Right renal cortex interstitium (tissue), 3 donors: Measurements from ENCODE around the gene FASTK. TPM values are rescaled to one million over a fixed set of nuclear protein-coding genes. Genes with fewer than 3 reads are reported as not detected.
A peak's percentile ranks its signal among the peaks of the same experiment; 100 is the strongest.

Experiments
- DNase-seq, 3 donors: peaks; one replicate each; pipeline ENCODE4 v3.0.0-alpha.2; 2013; ENCODE audit warnings: low read depth in 3 of 3, low spot score in 2 of 3
- polyA plus RNA-seq, 3 donors: library from polyadenylated mRNA; unstranded; fragments of 120-200 nt; gene quantifications; one replicate each; pipeline ENCODE4 v1.2.1, GENCODE V29; 2013; ENCODE audit not compliant: insufficient read length in 3 of 3

Gene FASTK
- polyA plus RNA-seq, 3 donors, result 44.2 to 50.8 (median 44.9) TPM

DNA sequence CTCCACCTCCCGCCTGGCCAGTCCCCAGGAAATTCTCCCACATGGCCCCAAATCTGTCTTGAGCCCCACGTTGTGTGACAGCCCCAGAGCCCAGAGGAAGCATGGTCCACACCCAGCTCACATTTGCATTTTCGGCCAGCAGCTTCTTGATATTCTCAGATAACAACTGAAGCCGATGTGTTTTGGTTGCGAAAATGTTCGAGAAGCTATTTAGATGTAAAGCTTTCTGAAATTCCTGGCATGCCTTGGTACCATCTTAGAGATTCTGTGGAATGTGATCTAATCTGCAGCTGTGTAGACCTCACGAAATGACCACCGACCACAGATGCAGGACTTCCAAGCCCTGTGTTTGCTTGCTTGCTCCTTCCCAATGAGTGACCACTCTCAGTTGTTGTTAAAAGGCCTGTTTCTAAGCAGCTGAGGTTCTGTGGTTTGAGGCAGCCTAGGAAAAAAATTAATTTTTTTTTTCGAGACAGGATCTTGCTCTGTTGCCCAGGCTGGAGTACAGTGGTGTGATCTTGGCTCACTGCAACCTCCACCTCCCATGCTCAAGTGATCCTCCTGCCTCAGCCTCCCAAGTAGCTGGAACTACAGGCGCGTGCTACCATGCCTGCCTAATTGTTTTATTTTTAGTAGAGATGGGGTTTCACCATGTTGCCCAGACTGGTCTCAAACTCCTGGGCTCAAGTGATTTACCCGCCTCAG is 12.4 kb downstream of the FASTK start:
- DNase-seq, result no peak

DNA sequence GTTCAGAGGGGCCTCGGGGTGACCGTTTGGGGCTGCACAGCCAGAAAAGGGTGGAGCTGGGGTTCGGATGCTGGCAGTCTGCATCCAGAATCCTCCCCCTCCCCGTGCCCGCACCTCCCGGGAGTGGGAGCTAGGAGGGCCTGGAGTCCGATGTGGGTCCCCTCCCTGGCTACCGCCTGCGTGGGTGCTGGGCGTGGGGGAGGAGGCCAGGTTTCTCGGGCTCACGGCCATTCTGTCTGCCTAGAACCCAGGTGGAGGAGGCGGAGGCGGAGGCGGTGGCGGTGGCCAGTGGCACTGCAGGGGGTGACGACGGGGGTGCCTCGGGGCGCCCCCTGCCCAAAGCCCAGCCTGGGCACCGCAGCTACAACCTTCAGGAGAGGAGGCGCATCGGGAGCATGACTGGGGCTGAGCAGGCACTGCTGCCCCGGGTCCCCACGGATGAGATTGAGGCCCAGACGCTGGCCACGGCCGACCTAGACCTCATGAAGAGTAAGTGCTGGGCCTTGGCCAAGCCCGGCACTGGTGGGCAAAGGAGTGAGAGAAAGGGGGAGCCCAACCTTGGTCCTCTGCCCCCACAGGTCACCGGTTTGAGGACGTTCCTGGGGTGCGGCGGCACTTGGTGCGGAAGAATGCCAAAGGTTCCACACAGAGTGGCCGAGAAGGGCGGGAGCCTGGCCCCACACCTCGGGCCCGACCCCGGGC is 14.2 kb downstream of the FASTK start:
- no peak for DNase-seq

DNA sequence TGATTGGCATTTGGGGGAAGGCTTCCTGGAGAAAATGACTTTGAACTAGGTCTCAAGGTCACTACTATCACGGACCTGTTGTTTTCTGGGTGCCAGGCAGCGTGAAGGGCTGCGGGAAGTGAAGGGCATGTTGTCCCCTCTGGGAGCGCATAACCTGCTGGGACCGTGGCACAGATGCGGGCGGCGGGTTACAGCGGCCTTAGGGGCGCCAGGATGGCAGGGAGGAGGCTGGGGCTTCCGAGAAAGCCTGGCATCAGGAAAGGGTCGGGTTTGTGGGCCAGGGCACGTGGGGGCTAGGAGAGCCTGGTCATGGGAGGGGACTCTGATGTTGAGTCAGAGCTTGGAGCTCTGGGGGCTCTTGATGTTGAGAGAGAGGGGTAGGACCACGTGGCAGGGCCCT is 15.1 kb downstream of the FASTK start:
- no peak for DNase-seq

DNA sequence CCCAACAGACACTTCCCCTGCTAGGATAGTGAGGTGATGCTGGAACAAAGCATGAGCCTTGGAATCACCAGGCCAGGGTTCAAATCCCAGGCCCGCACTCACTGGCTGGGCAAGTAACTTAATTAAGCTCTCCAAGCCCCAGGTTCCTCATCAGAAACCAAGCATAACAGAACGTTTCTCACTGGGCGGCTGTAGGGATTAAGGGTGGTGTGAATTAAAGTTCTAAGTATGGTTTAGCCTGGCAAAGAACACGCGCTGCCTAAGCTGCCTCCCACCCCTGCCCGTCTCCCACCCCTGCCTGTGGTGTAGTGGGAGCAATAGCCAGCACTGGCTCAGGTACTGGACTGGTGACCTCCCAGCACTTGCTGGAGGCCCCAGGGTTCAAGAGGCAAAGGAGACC is 15.6 kb downstream of the FASTK start:
- DNase-seq, result no peak

DNA sequence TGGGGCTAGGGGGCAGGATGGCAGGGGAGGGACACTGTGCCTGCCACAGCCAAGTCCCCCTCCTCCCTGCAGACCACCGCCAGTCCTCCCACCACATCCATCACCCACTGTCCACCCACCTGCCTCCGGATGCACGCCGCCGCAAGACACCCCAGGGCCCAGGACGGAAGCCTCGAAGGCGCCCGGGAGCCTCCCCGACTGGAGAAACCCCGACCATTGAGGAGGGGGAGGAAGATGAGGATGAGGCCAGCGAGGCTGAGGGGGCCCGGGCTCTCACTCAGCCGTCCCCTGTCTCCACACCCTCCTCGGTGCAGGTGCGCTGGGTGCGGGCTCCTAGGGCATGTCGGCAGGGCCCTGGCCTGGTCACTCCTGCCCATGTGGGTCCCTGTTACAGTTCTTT is 16.2 kb downstream of the FASTK start:
- no peak for DNase-seq

DNA sequence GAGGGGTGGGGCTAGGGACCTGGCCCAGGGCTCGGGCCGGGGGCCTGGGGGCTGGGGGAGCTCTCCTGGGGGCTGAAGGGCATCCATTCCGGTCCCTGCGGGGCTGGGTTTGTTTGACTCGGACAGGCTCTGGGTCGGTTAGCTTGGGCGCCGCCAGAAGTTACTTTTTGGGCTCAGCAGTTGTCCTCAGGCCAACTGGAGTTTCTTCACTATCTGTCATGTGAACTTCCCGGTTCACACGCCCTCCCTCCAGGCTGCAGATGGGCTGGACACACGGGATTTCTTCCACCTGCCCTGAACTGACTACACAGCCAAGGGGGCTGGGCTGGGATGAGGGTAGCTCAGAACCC is 17.4 kb downstream of the FASTK start:
- DNase-seq, result no peak

DNA sequence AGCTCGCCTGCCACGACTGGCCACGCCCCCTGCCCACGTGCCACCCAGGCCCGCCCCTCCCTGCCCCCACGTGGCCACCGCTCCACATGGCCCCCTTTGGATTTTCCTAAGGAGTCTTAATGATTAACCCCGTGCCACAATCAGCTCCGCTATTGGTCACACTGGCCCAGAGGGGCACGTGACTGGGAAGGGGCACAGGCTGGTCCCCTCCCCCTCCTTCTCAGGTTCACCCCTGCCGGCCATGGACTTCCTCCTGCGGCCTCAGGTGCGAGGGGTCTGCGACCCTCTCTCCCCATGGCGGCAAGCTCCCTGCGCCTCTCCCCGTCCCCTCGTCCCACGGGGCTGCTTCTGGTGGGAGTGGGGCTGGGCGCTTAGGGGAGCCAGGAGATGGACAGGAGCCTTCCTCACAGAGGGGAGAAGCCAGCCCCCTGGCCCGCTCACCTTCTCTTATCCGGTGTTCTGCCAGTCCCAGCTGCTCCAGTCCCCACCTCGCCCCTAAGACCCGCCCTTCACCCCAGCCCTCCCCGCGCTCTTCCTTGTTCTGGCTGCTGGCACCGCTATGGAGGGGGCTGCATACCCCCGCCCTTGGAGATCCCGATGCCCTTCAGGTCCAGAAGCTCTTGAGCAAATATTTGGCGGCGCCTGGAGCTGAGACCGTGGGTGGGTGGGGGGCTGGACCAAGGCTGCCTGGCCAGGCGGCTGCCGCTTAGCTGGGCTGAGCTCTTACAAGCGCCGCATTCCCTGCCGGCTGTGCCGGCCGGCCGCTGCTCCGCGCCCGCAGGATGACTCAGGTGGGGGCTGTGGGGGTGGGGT is 18.0 kb downstream of the FASTK start:
- no peak for DNase-seq

DNA sequence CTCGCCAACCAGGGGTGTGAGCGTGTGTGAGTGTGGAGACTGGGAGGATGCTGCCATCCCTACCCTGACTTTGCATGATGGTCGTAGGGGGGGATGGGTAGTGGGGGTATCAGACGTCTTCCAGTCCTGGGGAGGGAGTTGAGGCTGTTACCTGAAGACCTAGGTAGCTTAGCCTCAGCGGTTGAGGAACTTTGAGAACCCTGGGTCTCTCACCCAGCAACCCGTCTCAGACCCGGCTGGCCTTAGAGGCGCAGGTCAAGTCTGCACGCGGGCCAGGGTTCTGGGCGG is 18.6 kb downstream of the FASTK start:
- no peak for DNase-seq

DNA sequence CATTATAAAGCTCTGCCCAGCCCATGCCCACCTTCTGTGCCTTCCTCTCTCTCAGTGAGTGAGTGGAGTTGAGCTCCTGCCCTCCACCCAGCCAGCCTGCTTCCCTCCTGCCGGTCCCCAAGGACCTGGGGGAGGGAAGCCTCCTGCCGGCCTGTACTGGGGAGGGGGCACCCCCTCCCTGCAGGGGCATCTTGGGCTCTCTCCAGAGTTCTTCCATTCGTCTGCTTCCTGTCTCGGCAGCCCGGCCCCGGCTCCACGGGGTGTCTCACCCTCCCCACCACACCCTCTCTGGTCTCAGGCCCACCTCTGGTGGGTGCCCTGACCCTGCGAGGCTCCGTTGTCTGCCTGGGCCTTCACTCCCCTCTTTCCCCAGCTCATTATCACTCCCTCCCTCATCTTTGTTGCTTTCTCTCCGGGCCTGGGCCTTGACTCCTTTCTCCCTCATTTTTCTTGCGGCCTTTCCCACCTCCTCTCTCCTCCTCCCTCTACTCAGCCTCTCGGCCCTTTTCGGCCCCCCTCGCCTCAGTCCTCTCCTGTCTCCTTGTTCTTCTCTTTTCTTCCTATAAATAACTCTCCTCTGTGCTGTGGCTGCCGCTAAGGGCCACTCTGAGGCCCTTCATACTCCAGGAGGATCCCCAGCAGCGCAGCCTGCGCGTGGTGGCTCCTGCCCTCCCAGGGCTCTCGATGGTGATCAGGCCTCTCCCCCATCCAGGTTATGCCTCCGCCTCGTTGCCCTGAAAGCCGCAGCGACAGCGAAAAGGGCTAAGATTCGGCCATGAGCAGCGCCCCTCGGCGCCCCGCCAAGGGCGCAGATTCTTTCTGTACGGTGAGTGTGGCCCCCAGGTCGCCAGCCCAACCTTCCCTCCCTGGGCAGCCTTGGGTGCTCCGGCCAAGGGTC is 19.1 kb downstream of the FASTK start:
- no peak for DNase-seq

DNA sequence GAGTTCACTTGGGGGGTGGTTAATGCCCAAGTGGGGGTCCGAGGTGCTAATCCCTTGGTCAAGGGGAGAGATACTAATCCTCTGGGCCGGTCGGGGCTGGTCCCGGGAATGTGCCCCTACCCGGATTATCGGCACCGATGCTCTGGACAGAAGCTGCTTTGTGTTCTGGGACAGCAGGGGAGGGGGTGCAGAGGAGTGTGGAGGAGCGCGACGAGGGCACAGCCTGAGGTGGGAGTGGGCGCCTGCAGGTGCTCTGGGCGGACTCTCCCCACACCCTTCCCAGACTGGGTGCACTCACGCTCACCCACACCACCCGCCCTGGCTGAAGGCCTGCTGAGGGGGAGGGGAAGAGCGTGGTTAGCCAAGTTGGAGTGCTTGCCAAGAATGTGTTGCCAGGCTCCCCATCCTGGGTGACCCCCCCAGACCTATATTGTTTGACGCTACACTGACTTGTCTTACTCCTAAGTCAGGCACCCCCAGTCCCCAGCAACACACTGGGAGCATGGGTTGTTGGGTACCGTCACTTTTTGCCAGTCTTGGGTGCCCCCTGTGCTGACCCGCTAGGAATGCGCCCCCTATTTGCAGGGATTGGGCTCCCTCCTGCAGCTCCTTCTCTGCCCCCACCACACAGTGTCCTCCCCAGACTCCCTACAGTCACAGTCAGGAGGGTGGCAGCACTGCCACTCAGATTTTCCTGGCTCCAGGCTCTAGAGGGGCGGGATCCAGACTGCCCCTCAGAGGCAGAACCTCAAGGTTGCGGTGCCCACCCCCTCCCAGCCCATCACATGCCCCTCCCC is 20.0 kb downstream of the FASTK start:
- no peak for DNase-seq

DNA sequence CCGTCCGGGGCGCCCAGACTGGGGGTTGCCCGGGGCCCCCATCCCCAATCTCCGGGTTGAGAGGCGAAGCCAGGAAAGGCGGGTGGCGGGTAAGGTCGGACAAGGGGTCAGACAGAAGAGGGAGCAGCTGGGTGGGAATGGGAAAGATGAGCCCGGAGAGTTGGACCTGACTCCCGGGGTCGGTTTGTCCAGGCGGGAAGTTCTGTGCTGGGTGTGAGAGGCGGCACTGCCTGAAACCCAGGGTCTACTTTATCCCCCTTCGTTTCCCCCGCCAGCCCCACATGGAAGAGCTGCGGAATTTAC is 20.5 kb downstream of the FASTK start:
- no peak for DNase-seq

DNA sequence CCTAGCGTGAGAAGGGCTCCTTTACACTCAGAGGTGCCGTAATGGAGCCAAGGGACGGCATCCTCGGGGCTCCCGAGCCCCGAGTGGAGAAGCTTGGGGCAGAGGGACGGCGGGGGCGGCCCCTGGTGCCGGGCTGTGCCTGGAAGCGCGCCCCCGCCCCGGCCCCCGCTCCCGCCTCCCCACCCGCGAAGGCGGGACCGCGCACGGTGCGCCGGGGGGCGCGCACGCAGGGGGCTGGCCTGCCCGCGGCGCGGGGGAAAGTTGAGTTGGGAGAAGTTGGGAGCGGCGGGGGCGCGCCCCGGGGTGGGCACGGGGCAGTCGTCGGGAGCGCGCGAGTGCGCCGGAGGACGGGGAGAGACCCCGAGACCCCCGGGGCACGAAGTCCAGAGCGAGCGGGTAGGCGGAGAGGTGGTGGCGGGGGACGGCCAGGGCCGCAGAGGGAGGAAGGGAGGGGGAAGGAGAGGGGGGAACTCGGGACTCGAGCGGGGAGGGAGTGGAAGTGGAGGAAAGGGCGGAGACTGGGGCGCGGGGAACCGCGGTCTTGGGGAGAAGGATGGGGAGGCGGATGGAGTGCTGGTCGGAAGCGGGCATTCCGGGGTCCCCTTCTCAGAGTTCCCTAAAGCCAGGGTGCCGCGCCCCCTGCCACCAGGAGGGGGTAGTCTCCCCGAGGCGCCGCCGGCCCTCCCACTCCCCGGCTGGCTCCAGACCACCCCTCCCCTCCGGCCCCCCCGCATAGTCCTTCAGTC is 21.1 kb downstream of the FASTK start, which contains the start of gene SLC4A2:
SLC4A2 (plus strand) TSS at position 223 of the 746 bp plus-strand sequence. CDS start 2,399 bp downstream, outside the sequence.
- DNase-seq, result no peak

DNA sequence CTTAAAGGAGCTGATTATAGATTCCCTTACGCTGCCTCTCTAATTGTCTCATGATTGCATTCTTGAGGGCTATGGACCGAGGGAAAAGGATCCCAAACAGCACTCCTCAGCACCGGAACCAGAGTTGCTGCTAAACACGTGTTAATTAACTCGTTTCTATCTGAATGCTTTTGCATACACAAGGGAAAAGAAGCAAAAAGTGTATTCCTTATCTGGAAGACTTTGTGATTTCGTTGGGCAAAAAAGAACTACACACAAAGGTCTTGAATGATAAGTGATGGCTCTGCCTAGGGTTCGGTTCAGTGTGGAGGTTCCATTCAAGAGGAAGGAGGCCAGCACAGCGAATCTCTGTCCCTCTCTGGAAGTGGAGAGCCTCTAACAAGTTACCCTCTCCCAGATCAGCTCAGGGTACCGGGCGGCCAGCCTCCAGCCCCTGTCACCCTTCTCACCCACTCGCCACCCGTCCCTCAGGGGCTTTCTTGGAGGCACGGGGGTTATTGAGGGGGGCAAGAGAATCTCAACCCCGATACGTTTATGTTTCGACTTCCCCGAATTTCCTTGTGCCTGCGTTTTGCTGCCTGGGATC is 21.7 kb downstream of the FASTK start:
- DNase-seq, result no peak

DNA sequence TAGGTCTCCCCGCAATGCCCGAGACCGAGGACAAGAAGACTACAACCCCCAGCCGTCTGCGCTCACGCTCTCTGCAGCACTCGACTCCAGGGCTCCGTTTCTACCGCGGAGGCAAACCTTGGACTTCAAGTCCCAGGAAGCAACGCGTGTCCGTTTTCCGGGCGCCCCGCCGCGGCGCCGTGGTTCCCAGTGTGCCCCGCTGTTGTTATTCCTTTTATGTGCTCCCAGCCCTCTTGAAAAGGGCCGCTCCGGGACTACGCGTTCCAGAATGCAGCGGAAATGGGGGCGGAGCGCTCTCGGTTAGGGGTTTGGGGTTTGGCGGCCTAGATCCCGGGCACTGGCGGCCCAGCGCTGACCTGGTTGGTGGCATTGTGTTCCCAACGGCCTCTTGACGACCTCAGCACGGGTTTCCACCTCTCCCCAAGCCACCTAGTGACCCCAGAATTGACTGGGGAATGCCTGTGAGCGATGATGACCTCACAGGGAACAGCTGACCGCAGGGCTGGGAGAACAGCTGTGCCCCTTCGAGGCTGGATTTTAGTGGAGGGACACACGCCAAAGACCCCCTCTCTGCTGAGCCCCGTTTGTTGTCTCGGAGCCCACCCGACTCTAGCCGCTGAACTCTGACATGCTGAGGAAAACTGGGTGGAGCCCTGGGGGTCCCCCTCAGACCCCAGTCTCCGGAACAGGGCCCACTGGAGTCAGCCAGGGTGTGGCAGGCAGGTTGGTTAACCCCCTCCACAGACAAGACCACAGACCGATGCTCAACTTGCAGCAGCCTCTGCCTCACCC is 22.4 kb downstream of the FASTK start:
- peak; percentile 95 to 99 (median 96) for DNase-seq

DNA sequence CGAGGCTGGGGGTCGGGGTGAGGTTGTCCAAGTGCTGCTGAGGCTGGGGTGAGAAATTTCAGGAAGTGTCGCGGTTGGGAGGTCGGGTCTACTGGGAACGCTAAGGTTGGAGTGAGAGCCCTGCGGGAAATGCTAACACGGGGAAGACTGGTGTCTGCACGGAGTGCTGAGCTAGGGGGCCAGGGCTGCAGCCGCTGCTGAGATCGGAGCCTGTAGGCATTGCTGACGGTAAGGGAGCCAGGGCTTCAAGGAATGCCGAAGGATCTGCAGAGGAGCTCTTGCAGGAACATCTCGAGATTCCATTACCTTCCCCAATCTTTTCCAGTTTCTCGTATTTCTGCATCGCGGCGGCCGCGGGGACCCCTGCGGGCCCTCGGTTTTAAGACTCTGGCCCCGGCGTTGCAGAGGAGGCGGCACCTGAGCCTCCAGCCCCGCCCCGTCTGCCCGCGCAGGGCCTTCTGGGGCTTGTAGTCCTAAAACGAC is 23.1 kb downstream of the FASTK start, which contains the start of gene CDK5:
CDK5 (minus strand) TSS at position 392 of the 483 bp plus-strand sequence; CDS start at position 343, 49 bp downstream.
- no peak for DNase-seq

DNA sequence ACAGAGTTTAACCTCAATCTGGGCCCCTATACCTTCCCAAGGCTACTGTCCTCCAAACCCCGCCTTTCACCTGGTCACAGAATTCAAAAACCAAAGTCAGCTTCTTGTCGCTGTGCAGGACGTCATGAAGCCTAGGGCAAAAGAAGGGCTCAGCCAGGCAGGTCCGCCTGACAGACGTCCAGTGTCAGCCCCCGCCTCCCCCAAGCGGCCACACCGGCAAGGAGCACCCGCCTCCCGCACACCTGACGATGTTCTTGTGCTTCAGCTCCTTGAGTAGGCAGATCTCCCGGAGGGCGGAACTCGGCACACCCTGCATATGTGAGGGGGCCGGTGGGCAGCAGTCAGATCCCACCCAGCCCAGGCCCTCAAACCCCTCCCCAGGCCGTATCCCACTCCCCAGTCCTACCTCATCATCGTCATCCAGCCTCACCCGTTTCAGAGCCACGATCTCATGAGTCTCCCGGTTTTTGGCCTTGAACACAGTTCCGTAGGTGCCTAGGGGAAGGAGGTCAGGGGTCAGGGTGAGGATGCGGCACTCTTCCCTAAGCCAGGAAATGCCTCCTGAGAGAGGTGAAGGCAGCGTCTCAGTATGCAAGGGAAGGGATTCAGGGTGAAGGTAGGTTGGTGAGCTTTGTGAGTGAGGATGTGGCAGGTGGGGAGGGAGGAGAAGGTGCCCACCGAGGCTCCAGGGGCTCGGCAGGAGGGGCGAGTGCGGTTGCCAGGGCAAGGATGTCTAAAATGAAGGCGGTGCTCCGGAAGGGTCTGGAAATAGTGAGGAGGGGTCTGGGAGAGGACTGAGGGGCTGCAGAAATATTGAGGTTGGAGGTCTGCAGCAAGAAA is 23.7 kb downstream of the FASTK start:
- no peak for DNase-seq

DNA sequence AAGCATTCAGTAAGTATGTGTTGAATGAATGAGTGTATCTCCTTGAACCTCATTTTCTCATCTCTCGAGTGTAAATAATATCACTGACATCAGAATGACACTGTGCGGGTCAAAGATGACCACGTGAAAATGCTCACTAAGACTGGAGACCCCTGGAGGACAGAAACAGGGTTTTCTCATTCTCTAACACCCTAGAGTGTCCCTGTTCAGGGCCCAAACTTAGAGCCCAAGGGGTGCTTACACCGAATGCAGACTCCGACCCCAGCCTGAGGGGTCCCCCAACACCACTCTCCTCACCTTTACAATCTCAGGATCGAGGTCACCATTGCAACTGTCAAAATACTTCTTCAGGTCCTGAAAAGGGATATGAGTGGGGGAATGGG is 24.3 kb downstream of the FASTK start:
- no peak for DNase-seq
